Stimulated activated effector memory CD8-positive, alpha-beta T cell treated with anti-CD3 and anti-CD28 coated beads, Interleukin-12 subunit alpha, Interleukin-12 subunit beta, amount 100 ng/mL, for 72 hours (primary cell): ENCODE data around the gene CNOT8.

ENCODE experiments used
- ATAC-seq: fragments of 150-1000 bp; cut with Tn5 transposase; 2 replicates; pipeline ENCODE4 v1.10.0; 2021
- DNase-seq, 2 donors: peaks; one replicate each; pipeline ENCODE4 v3.0.0; 2021 to 2022; ENCODE audit warnings: low spot score in 2 of 2
- H3K27ac Mint-ChIP-seq: one replicate; pipeline ENCODE4 v1.8.0; 2022; ENCODE audit warnings: mild to moderate bottlenecking, mixed read lengths
- H3K36me3 Mint-ChIP-seq: one replicate; pipeline ENCODE4 v1.8.0; 2022; ENCODE audit warnings: mild to moderate bottlenecking, mixed read lengths
- H3K4me1 Mint-ChIP-seq: one replicate; pipeline ENCODE4 v1.8.0; 2022; ENCODE audit warnings: mixed read lengths
- H3K4me3 Mint-ChIP-seq: one replicate; pipeline ENCODE4 v1.8.0; 2022; ENCODE audit warnings: mild to moderate bottlenecking, mixed read lengths
- H3K9me3 Mint-ChIP-seq: one replicate; pipeline ENCODE4 v1.8.0; 2022; ENCODE audit warnings: mixed read lengths

The CNOT8 gene

GRCh38 chr5:154871734-154872133, 13.3 kb downstream of the CNOT8 start:
- ATAC-seq (no peak), DNase-seq (no peak)
- Mint-ChIP-seq H3K27ac (no peak overlapping the region), H3K9me3 (no peaks in the 10 kb centered on the region), H3K4me3 (no peak overlapping the region), H3K4me1 (peaks cover 6% of the 10 kb centered on the region), H3K36me3 (peaks cover 100% of the 10 kb centered on the region)

GRCh38 chr5:154873791-154874331, 15.4 kb downstream of the CNOT8 start:
- peaks cover 90% of the 10 kb centered on the region for H3K36me3 Mint-ChIP-seq

DNA sequence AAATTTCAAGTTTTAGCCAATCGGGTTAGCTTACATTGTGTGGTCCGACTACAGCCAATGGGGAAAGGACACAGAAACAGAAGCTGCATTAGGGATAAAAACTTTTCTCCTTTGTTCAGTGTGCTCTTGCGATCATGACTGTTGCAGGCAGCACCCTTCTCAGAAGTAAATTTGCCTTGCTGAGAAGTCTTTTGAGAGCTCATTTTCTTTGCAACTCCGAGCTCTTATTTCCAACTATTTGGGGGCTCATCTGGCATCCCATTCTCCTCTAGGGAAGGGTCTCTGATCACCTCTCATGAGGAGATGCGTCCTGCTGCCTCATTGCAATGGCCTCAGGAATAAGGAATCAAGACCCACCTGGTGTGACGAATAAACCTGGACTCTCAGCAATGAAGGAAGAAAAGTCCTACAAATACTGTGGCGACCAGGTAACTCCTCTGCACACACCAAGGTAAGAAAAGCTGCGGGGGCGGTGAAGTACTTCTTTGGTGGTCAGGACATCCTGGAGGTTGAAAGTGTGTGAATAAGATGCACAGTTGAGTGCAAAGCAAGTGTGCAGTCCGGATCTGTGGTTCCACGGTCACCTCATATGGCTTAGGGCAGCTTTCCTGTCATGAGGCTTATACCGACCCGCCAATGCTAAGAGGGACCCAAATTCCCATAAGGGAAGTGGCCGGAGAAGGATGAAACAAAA, 20.4 kb downstream of the CNOT8 start:
- Mint-ChIP-seq H3K36me3 (peaks cover 53% of the 10 kb centered on the region), H3K4me1 (no peaks in the 10 kb centered on the region), H3K9me3 (peaks cover 8% of the 10 kb centered on the region), H3K27ac (no peak overlapping the region), H3K4me3 (no peak overlapping the region)
- ATAC-seq (no peak), DNase-seq (no peak)

More at GRCh38 chr5:154873791-154874331, 15.4 kb downstream of the CNOT8 start:
- Mint-ChIP-seq H3K4me1 (no peaks in the 10 kb centered on the region), H3K9me3 (peaks cover 2% of the 10 kb centered on the region), H3K27ac (no peak overlapping the region), H3K4me3 (no peak overlapping the region)
- DNase-seq (no peak), ATAC-seq (no peak)

DNA sequence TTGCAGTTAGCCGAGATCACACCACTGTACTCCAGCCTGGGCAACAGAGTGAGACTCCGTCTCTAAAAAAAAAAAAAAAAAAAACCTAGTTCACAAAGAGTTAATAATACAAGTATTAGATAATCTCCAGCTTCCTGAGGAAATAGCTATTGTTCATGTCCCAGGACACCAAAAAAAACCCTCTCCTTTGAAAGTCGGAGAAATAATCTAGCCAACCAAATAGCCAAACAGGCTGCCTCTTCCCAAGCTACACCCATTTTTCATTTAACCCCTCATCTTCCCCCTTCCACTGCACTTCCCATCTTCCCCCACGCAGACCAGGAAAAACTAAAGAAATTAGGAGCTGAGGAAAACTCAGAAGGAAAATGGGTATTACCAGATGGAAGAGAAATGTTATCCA, 23.6 kb downstream of the CNOT8 start:
- no peak for DNase-seq
- Mint-ChIP-seq H3K4me3 (no peak overlapping the region), H3K36me3 (peaks cover 36% of the 10 kb centered on the region), H3K27ac (no peak overlapping the region), H3K4me1 (no peaks in the 10 kb centered on the region), H3K9me3 (peaks cover 16% of the 10 kb centered on the region)
- no peak for ATAC-seq

DNA sequence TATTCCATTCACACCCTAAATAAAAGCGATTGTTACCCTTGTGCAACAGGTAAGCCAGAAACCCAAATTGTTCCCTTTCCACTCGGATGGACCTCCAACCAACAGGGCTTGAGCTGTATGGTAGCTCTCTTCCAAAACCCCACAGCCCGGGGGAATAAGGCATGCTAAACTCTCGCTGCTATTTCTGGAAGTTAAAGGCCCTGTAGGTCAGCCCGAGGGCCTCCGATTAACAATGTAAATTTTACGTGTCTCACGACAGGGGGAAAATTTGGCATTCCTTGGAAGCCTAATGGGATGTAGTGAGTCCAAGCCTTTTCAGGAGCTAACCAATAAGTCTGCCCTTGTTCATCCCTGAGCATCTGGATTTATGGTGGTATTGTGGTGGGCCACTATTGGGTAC, 26.0 kb downstream of the CNOT8 start:
- DNase-seq: no peak
- Mint-ChIP-seq H3K27ac (no peak overlapping the region), H3K4me3 (no peak overlapping the region), H3K36me3 (peaks cover 50% of the 10 kb centered on the region), H3K9me3 (peaks cover 11% of the 10 kb centered on the region), H3K4me1 (no peaks in the 10 kb centered on the region)
- no peak for ATAC-seq

DNA sequence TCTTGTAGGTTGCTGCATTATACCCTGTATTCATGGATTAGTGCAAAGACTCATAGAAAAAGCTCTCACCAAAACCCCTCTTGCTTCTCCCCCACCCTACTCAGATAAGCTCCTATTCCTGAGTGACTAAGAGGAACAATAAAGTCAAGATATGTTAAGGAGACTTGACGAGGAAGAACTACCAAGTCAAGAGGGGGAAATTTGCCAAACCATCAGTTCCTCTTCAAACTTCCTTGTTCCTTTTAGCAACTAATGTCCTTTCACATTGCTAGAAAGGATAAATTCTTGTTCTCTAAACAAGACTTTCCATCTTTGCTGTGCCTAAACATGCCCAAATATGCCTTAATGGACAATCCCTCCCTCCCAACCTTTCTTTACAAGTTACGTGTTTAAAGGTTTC, 27.0 kb downstream of the CNOT8 start:
- no peak for ATAC-seq
- Mint-ChIP-seq H3K9me3 (peaks cover 9% of the 10 kb centered on the region), H3K4me3 (no peak overlapping the region), H3K36me3 (peaks cover 60% of the 10 kb centered on the region), H3K4me1 (no peaks in the 10 kb centered on the region), H3K27ac (no peak overlapping the region)
- DNase-seq: no peak

DNA sequence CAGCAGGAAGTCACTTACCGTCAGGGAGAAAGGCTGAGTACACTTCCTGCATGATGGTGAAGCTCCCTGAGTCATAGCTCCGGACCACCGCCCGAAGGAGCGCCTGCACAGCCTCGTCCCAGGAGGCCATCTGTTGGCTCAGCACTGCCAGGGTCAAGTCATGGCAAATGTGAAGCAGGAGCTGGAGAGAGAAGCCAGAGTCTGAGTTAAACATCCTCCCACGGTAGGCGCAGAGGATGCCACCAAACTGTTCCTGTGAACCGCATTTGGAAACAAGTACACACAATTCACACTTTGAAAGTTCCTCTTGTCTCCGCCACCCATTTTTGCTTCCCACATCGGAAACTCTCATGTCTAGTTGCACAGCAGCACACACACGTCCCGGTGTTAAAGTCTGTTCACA, 33.9 kb downstream of the CNOT8 start:
- ATAC-seq: no peak
- Mint-ChIP-seq H3K4me1 (no peaks in the 10 kb centered on the region), H3K27ac (peak overlapping the region; percentile 56), H3K36me3 (peaks cover 100% of the 10 kb centered on the region), H3K9me3 (no peaks in the 10 kb centered on the region), H3K4me3 (no peak overlapping the region)
- DNase-seq: no peak

DNA sequence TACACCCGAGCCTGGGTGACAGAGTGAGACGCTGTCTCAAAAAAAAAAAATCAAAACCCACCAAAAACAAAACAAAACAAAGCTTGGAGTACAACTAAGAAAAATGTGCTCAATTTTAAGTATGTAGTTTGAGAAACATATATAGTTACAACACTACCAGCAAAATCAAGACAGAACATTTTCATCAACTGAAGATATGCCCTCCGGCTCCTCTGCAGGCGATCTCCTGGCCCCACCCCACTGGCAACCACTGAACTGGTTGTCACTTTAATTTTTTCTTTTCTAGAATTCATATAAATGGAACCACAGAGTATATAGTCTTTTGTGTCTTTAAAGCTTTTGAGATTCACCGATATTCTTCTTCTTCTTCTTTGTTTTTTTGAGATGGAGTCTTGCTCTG, 35.0 kb downstream of the CNOT8 start:
- ATAC-seq (no peak), DNase-seq (no peak)
- no peaks in the 10 kb centered on the region for H3K4me1 Mint-ChIP-seq
- H3K4me3 Mint-ChIP-seq: no peak overlapping the region
- peaks cover 100% of the 10 kb centered on the region for H3K36me3 Mint-ChIP-seq
- no peaks in the 10 kb centered on the region for H3K9me3 Mint-ChIP-seq
- H3K27ac Mint-ChIP-seq: no peak overlapping the region

DNA sequence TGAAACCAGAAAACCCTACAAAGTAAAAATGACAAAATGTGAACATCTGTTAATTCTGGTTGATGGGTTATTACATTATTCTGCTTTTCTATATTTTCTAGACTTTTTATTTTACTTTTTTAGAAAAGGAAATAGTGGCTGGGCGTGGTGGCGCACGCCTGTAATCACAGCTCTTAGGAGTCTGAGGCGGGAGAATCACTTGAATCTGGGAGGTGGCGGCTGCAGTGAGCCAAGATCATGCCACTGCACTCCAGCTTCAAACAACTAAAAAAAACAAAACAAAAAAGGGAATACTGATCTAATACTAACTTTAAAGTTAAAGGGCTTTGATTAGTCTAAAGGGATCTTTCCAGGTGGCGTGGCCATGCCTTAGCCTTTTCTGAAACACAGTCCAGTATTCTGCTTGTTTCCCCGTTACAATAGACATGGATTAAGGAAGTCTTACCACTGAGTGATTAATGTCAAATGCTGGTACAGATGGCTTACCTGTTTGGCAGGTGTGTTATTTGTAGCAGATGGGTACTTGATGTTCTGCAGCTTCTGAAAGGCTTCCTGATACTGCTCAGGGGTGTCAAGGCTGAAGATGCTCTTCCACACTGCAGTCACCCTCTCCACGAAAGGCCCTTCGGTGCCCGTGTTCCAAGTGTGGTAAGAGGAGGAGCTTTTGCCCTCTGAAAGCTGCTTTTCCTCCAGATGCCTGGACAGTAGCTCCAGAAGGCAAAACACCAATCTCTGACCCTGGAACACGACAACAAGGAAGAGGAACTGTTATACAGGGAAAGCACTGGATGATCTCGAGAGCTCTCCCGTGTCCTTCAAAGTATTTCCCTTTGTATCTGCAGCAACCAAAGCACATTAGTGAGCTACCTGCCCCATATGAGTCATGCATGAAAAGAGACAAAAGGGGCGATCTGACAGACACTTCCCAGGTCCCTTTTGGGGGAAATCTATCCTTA, 37.5 kb downstream of the CNOT8 start:
- ATAC-seq: no peak

GRCh38 chr5:154896562-154897165, 38.2 kb downstream of the CNOT8 start:
- no peak for ATAC-seq
- Mint-ChIP-seq H3K9me3 (no peaks in the 10 kb centered on the region), H3K4me1 (no peaks in the 10 kb centered on the region), H3K36me3 (peaks cover 98% of the 10 kb centered on the region), H3K4me3 (no peak overlapping the region), H3K27ac (peak overlapping the region; percentile 65)
- no peak for DNase-seq

More for the DNA sequence above, 37.5 kb downstream of the CNOT8 start:
- Mint-ChIP-seq H3K4me3 (no peak overlapping the region), H3K27ac (peak overlapping the region; percentile 65), H3K9me3 (no peaks in the 10 kb centered on the region), H3K4me1 (no peaks in the 10 kb centered on the region), H3K36me3 (peaks cover 100% of the 10 kb centered on the region)
- DNase-seq: no peak

DNA sequence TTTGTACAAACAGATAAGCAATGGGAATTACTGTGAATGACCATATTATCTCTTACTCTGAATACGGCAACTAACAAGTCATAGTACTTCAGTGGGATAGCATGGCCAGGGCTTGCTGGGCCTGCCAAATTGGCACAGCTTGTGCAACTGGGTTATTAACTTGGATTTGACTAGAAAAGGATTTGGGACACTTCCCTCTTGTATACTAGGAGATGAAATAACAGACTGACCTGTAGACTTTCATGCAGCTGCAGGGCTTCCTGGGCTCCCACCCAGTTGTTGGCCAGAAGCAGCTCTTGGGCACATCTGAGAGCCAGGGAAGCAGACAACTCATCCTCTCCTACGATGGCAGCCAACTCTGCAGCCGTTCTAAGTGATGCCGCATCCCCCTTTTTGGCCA, 39.8 kb downstream of the CNOT8 start:
- no peak for DNase-seq
- Mint-ChIP-seq H3K4me3 (no peak overlapping the region), H3K4me1 (no peaks in the 10 kb centered on the region), H3K36me3 (peaks cover 98% of the 10 kb centered on the region), H3K27ac (no peak overlapping the region), H3K9me3 (no peaks in the 10 kb centered on the region)
- ATAC-seq: no peak

- Mint-ChIP-seq H3K27ac (no peak overlapping the region), H3K9me3 (no peaks in the 10 kb centered on the region), H3K4me1 (no peaks in the 10 kb centered on the region), H3K4me3 (no peak overlapping the region), H3K36me3 (peaks cover 98% of the 10 kb centered on the region)
- ATAC-seq: no peak
- no peak for DNase-seq
These were observed 40.9 kb downstream of the CNOT8 start for GRCh38 chr5:154899151-154899816.

GRCh38 chr5:154900066-154900465, 41.6 kb downstream of the CNOT8 start:
- Mint-ChIP-seq H3K27ac (no peak overlapping the region), H3K9me3 (no peaks in the 10 kb centered on the region), H3K4me1 (no peaks in the 10 kb centered on the region), H3K36me3 (peaks cover 98% of the 10 kb centered on the region), H3K4me3 (no peak overlapping the region)
- no peak for ATAC-seq
- DNase-seq: no peak

GRCh38 chr5:154901276-154901675, 42.8 kb downstream of the CNOT8 start:
- ATAC-seq (no peak), DNase-seq (no peak)
- Mint-ChIP-seq H3K9me3 (no peaks in the 10 kb centered on the region), H3K4me1 (no peaks in the 10 kb centered on the region), H3K36me3 (peaks cover 98% of the 10 kb centered on the region), H3K27ac (no peak overlapping the region), H3K4me3 (no peak overlapping the region)

GRCh38 chr5:154901913-154902312, 43.5 kb downstream of the CNOT8 start:
- H3K9me3 Mint-ChIP-seq: no peaks in the 10 kb centered on the region
- H3K36me3 Mint-ChIP-seq: peaks cover 98% of the 10 kb centered on the region
- no peaks in the 10 kb centered on the region for H3K4me1 Mint-ChIP-seq
- no peak overlapping the region for H3K4me3 Mint-ChIP-seq
- H3K27ac Mint-ChIP-seq: no peak overlapping the region
- ATAC-seq: no peak
- no peak for DNase-seq
